Measurements from ENCODE around the gene TMEM273. TPM values are rescaled to one million over a fixed set of nuclear protein-coding genes. Genes with fewer than 3 reads are reported as not detected.
A peak's percentile ranks its signal among the peaks of the same experiment; 100 is the strongest.

TMEM273 gene
- 10 to 100 TPM in 1 of 2 donors, 1 to 10 TPM in 1; 1.1 to 13.0 TPM for total RNA-seq

- Histone ChIP-seq H3K27ac (no peak within 1 kb of the TSS), H3K4me1 (replicated peaks) (no peaks in the 10 kb centered on the region), H3K4me3 (no peak within 1 kb of the TSS), H3K36me3 (no peaks in the 10 kb centered on the region), H3K9me3 (no peaks in the 10 kb centered on the region), H3K27me3 (replicated peaks; ENCODE audit: insufficient read depth) (no peaks in the 10 kb centered on the region)
- intact Hi-C loops (cut with DNase I): no loop called here
- WGBS: 60% methylated on average over 9 of the region's 9 CpGs
- no peak for DNase-seq (ENCODE audit: low spot score)
- TF ChIP-seq POLR2A (IDR thresholded peaks at IDR 0.05) (no peak), POLR2AphosphoS5 (IDR thresholded peaks at IDR 0.05) (peak; percentile 28), CTCF (IDR thresholded peaks at IDR 0.05) (no peak)
These were observed at the start of gene TMEM273 for GRCh38 chr10:49187950-49188761. Gene TMEM273 (minus strand): TSS chr10:49188391. CDS start chr10:49188336, 55 bp downstream.

GRCh38 chr10:49237985-49238384, 49.8 kb upstream of the TMEM273 start:
- DNase-seq (ENCODE audit: low spot score): no peak
- no peaks in the 10 kb centered on the region for H3K9me3 ChIP-seq
- H3K36me3 ChIP-seq: no peaks in the 10 kb centered on the region
- no peak overlapping the region for H3K27ac ChIP-seq
- no peak for TF ChIP-seq POLR2AphosphoS5 (IDR thresholded peaks at IDR 0.05)
- H3K4me1 ChIP-seq (replicated peaks): no peaks in the 10 kb centered on the region
- 92% methylated on average over 1 of the region's 1 CpG for WGBS
- intact Hi-C loops (cut with DNase I): no loop called here
- H3K27me3 ChIP-seq (replicated peaks; ENCODE audit: insufficient read depth): no peaks in the 10 kb centered on the region
- no peak overlapping the region for H3K4me3 ChIP-seq

- H3K36me3 ChIP-seq: no peaks in the 10 kb centered on the region
- H3K27ac ChIP-seq: no peak overlapping the region
- no peak overlapping the region for H3K4me3 ChIP-seq
- intact Hi-C loops (cut with DNase I): no loop called here
- no peak for TF ChIP-seq POLR2AphosphoS5 (IDR thresholded peaks at IDR 0.05)
- TF ChIP-seq CTCF (IDR thresholded peaks at IDR 0.05): no peak
- no peak for TF ChIP-seq POLR2A (IDR thresholded peaks at IDR 0.05)
- H3K27me3 ChIP-seq (replicated peaks; ENCODE audit: insufficient read depth): no peaks in the 10 kb centered on the region
- no peak for DNase-seq (ENCODE audit: low spot score)
- no peaks in the 10 kb centered on the region for H3K4me1 ChIP-seq (replicated peaks)
- H3K9me3 ChIP-seq: no peaks in the 10 kb centered on the region
These were observed 47.2 kb upstream of the TMEM273 start for GRCh38 chr10:49235392-49235791.

GRCh38 chr10:49231086-49231820, 43.1 kb upstream of the TMEM273 start:
- intact Hi-C loops (cut with DNase I): no loop called here
- no peaks in the 10 kb centered on the region for H3K4me1 ChIP-seq (replicated peaks)

More at GRCh38 chr10:49231086-49231820, 43.1 kb upstream of the TMEM273 start:
- Histone ChIP-seq H3K4me3 (no peak overlapping the region), H3K9me3 (no peaks in the 10 kb centered on the region), H3K27me3 (replicated peaks; ENCODE audit: insufficient read depth) (no peaks in the 10 kb centered on the region), H3K27ac (no peak overlapping the region), H3K36me3 (no peaks in the 10 kb centered on the region)
- no peak for DNase-seq (ENCODE audit: low spot score)
- 61% methylated on average over 5 of the region's 5 CpGs for WGBS
- TF ChIP-seq POLR2A (IDR thresholded peaks at IDR 0.05) (no peak), CTCF (IDR thresholded peaks at IDR 0.05) (no peak), POLR2AphosphoS5 (IDR thresholded peaks at IDR 0.05) (no peak)
